ENCODE measurements around the gene KIF7. TPM values are rescaled to one million over a fixed set of nuclear protein-coding genes. Genes with fewer than 3 reads are reported as not detected.

The KIF7 gene
- polyA plus RNA-seq, 1 donor: 7.1 TPM

- no peak for DNase-seq
Measured at GRCh38 chr15:89670971-89671560, 15.8 kb upstream of the KIF7 start.

DNA sequence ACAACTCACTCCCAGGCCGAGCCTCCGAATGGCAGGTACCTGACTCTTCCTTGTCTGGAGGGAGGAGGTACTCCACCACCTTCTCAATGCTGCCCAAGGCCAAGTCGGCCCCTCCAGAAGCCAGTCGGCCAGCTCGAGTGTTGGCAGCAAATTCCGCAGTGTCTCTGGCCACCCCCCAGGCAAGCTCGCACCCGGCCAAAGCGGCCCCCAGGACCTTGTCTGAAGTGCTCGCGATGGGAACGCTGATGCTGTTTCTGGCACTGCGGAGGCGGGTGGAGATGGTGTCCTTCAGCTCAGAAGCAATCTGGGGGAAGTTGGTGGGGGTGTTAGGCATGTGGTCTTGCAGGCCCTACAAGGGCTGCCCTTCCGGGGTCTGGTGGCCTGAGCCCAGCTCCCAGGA lies 14.7 kb upstream of the KIF7 start:
- no peak for DNase-seq

GRCh38 chr15:89669309-89669865 lies 14.1 kb upstream of the KIF7 start:
- DNase-seq: no peak

- no peak for DNase-seq
Measured at GRCh38 chr15:89668171-89668570, 12.9 kb upstream of the KIF7 start.

GRCh38 chr15:89667706-89667960 lies 12.4 kb upstream of the KIF7 start:
- DNase-seq: no peak

DNA sequence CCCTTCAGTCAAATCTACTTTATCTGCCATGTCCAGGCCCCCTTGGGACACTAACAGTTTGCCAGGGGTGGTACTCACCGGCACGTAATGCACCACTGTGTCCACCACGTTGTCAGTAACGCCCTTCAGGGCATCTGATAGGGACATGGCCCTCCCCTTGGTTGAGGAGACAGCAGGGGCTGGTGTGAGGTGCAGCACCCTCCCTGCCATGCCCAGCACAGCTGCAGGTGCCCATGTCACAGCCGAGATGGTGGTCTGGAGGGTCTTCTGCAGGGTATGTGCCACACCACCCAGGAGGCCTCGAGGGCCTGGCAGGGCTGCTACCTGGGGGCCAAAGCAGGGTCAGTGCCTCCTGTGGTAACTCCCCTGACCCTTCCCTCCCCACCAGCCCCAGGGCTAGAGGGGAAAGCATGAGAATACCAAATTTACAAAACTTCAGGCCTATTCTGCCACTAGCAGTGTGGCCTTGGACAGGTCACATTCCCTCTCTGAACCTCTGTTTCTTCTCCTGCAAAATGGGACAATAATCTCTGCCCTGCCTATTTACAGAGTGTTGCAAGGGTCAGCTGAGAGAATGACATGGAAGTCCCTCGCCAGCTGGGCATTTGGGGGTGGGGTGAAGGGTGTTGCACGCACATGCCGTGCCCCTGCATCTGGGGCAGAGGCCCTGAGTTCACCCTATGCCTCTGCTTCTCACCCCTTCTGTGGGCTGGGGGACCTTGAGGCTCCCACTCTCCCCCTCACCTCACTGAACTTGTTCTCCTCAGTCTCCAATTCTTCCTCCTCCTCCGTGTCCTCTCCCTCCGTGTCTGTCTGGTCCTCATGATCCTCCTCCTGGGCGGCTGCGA lies 11.8 kb upstream of the KIF7 start:
- no peak for DNase-seq

- no peak for DNase-seq
Measured at GRCh38 chr15:89666184-89666857, 11.1 kb upstream of the KIF7 start.

- peak; percentile 81 for DNase-seq
Measured at GRCh38 chr15:89665449-89666181, 10.3 kb upstream of the KIF7 start.

GRCh38 chr15:89664441-89665350 lies 9.4 kb upstream of the KIF7 start:
- no peak for DNase-seq

- peak; percentile 46 for DNase-seq
Measured at GRCh38 chr15:89662893-89663626, 7.8 kb upstream of the KIF7 start.

DNA sequence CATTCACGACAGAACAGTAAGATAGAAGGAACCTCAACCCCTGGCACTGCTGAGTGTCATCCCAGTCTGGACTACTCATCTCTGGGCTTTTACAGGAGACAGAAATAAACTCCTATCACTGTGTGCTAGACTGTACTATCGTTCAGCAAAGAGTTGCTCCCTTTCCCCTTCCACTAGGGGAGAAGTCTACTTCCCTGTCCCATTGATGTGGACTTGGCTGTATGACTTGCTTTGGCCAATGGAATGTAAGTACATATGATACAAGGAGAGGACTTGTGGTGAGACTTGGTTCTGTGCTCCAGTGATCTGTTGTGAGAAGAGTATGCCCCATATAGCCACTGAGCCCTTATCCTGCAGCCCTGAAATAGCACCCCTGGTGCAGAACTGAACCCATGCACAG lies 5.3 kb upstream of the KIF7 start:
- no peak for DNase-seq

DNA sequence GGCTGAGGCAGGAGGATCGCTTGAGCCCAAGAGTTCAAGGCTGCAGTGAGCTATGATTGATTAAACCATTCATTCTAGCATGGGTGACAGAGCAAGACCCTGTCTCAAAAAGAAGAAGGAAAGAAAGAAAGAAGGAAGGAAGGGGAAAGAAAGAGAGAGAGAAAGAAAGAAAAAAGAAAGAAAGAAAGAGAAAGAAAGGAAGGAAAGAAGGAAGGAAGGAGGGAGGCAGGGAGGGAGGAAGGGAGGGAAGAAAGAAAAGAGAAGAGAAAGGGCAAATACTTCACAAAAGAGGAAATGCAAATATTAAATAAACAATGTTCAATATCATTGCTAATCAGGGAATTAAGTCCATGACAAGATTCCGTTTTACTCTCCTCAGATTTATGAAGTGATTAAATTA lies 4.0 kb upstream of the KIF7 start:
- no peak for DNase-seq

GRCh38 chr15:89657686-89658200 lies 2.5 kb upstream of the KIF7 start:
- DNase-seq: no peak

GRCh38 chr15:89656116-89656815 lies 999 bp upstream of the KIF7 start:
- no peak for DNase-seq

DNA sequence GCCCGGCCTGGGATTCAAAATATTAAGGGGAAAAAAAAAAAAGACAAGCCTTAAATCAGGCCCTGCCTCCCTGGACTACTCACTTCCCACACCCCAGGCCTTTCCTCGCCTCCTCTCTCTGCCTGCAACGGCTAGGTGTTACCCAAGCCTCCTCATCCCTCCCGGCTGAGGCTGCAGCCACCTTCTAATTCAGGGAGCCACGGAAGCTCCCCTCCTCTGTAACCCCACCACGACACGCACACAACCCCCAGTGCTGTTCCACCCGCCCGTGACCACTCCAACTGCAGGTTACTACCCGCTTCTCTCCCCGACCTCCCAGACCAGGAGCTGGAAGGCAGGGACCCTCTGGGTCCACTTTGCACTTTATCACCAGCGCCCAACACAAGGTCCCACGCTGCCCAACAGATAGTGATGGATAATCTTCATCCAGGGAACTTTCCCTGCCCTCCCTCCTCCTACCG lies 936 bp downstream of the KIF7 start:
- no peak for DNase-seq

DNA sequence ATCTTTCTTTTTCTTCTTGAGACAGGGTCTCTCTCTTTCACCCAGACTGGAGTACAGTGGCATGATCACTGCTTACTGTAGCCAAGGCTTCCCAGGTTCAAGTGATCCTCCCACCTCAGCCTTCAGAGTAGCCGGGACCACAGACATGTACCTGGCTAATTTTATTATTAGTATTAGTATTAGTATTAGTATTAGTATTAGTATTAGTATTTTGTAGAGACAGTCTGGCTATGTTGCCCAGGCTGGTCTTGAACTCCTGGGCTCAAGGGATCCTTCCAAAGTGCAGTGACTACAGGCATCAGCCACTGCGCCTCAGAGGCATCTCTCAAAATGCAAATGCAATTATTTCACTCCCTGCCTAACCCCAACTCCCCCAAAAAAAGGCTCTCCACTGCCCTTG lies 1.7 kb downstream of the KIF7 start:
- DNase-seq: no peak

DNA sequence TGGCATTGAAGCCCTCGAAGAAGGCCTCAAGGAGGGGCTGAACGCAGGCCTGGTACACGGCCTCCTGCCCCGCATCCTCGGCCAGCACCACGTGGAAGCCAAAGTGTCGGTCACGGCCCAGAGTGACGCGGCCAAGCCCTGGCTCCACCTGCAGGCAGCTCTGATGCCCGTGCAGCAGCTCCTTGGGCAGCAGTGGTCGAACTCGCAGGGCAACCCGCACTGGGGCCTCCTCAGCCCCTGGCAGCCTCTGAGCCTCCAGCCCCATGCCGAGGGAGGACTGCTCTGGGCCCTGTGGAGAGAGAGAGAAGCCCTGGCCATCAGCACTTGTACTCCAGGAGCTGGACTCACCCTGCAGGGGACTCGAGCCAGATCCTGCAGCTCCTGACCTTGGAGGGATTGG lies 2.6 kb downstream of the KIF7 start:
- no peak for DNase-seq

DNA sequence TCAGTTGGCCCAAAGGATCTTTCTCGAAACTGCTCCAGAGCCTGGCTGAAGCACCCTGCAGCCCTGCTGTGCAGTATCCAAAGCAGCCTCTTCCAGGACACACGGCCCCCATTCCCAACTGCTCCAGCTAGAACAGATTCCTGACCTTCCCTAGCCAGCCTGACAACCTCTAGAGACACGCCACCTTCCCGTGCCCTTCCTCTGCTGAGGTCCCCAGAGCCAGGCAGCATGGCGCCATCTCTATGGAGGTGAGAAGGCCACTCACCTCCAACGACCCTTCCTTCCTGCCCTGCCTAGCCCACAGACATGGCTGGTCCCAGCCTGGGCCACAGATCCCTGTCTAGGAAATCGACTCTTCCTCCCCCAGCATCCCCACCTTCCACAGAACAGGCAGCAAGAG lies 3.1 kb downstream of the KIF7 start:
- DNase-seq: no peak

GRCh38 chr15:89649716-89650115 lies 5.6 kb downstream of the KIF7 start:
- DNase-seq: no peak

GRCh38 chr15:89649013-89649625 lies 6.1 kb downstream of the KIF7 start:
- no peak for DNase-seq

Measured in hindlimb muscle (tissue), 1 donor.